Spinal cord (tissue), 10 donors: ENCODE results near the gene S100G. TPM values are rescaled to one million over a fixed set of nuclear protein-coding genes. Genes with fewer than 3 reads are reported as not detected.

Source experiments
- DNase-seq, 6 donors: peaks; one replicate each; pipeline versions ENCODE4 v3.0.0 to v3.0.0-alpha.2; 2013 to 2015; ENCODE audit warnings: low spot score in 6 of 6, low read depth in 4 of 6
- H3K27ac ChIP-seq: one replicate; pipeline ENCODE4 v1.5.1; 2013; ENCODE audit warnings: low read depth, low read length, control low read depth
- H3K27me3 ChIP-seq: one replicate; pipeline ENCODE4 v1.6.1; 2013; ENCODE audit warnings: low read length; ENCODE audit not compliant: control insufficient read depth, insufficient read depth
- H3K36me3 ChIP-seq: one replicate; pipeline ENCODE4 v1.6.1; 2013; ENCODE audit warnings: low read length; ENCODE audit not compliant: control insufficient read depth, insufficient read depth
- H3K4me1 ChIP-seq: one replicate; pipeline ENCODE4 v1.6.1; 2013; ENCODE audit warnings: low read length; ENCODE audit not compliant: control insufficient read depth, insufficient read depth
- H3K4me3 ChIP-seq: one replicate; pipeline ENCODE4 v1.5.1; 2013; ENCODE audit warnings: low read depth, low read length, control low read depth
- H3K9me3 ChIP-seq: one replicate; pipeline ENCODE4 v1.6.1; 2013; ENCODE audit warnings: low read length; ENCODE audit not compliant: control insufficient read depth, insufficient read depth
- WGBS: methylation state at CpG from one replicate; pipeline ENCODE4 v1.1.5; 2013; ENCODE audit warnings: missing lambda C conversion rate; ENCODE audit not compliant: insufficient coverage; 5-methylcytosine and 5-hydroxymethylcytosine counted together
- polyA plus RNA-seq, 2 donors: library from polyadenylated mRNA; unstranded; fragments of 120-200 nt; gene quantifications; one replicate each; pipeline ENCODE4 v1.2.1, GENCODE V29; 2013; ENCODE audit not compliant: insufficient read length in 2 of 2
- total RNA-seq, 2 donors: library from RNA; depleted of rRNA in 1 of 2; stranded (reverse); fragments of 120-200 nt in 1 of 2; fragments of >200 nt in 1 of 2; gene quantifications; one replicate each; pipeline versions ENCODE4 v1.2.3 to v1.2.4, GENCODE V29; 2013 to 2014
- donor health status: healthy.

Gene S100G
- total and polyA plus RNA-seq, 4 donors: 0.36 TPM; not detected in 3

DNA sequence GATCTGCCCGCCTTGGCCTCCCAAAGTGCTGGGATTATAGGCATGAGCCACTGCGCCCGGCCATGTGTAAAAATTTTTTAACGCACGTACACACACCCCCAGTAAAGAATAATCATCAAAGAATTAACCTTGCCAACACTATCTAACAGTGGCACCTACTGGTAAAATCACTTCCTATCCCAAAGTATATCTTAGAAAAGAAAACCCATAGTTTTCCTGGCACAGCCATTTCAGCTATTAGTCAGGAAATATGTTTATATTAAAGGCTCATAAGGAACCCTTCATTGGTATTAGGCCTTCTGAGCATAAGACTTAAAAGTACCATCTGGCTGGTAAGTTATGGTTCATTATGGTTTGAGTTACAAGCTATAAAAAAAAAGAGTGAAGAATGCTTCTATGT is 14.1 kb downstream of the S100G start:
- Histone ChIP-seq H3K9me3 (no peaks in the 10 kb centered on the region), H3K27me3 (peaks cover 38% of the 10 kb centered on the region), H3K36me3 (peaks cover 5% of the 10 kb centered on the region), H3K4me1 (no peaks in the 10 kb centered on the region), H3K27ac (no peak overlapping the region), H3K4me3 (no peak overlapping the region)
- WGBS: 92% methylated on average over 3 of the region's 5 CpGs
- peak in 1 of 6 donors; percentile 44 for DNase-seq

DNA sequence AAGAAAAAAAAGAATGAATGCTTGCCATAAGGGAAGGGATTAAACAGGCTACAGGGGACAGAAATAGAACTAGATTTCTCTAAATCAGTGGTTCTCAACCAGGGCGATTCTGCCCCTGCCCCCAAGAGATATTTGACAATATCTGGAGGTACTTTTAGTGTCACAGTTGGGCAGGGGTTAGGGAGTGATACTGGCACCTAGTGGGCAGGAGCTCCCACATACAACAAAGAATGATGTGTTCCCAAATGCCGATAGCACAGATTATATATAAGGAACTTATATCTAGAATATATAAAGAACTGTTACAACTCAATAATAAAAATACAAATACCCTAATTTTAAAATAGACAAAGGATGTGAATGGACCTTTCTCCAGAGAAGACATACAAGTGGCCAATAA is 14.7 kb downstream of the S100G start:
- H3K9me3 ChIP-seq: no peaks in the 10 kb centered on the region
- no peak overlapping the region for H3K4me3 ChIP-seq
- peaks cover 5% of the 10 kb centered on the region for H3K36me3 ChIP-seq
- no peaks in the 10 kb centered on the region for H3K4me1 ChIP-seq
- no CpG with 5 or more reads among the region's 2 CpGs for WGBS
- H3K27ac ChIP-seq: no peak overlapping the region
- H3K27me3 ChIP-seq: peaks cover 39% of the 10 kb centered on the region
- DNase-seq: peak in 1 of 6 donors; percentile 8

DNA sequence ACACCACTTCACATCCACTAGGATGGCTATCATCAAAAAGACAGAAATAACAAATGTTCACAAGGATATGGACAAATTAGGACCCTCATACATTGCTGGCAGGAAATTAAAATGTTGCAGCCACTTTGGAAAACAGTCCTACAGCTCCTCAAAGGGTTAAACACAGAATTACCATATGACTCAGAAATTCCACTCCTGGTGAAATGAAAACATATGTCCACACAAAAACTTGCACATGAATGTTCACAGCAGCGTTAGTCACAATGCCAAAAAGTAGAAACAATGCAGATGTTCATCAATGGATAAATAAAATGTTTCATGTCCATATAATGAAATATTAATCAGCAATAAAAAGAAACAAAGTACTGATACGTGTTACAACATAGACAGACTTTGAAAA is 15.1 kb downstream of the S100G start:
- no peak for DNase-seq
- WGBS: no CpG with 5 or more reads among the region's 2 CpGs
- Histone ChIP-seq H3K27me3 (peaks cover 40% of the 10 kb centered on the region), H3K27ac (no peak overlapping the region), H3K36me3 (peaks cover 5% of the 10 kb centered on the region), H3K9me3 (no peaks in the 10 kb centered on the region), H3K4me3 (no peak overlapping the region), H3K4me1 (no peaks in the 10 kb centered on the region)

DNA sequence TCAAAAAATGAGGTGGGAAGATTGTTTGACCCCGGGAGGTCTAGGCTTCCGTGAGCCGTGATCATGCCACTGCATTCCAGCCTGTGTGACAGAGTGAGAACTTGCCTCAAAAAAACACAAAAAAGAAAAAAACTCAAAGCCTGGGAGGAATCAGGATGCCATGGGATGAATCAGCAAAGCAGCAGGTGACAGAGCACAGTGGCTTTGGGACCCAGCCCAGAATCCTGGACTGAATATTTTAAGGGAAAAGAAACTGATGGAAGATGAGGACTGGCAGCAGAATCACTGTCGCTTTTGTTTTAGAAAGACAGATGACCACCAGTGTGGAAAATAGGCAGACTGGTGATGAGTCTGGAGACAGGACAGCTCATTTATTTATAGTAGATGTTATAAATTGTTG is 16.6 kb downstream of the S100G start:
- Histone ChIP-seq H3K4me1 (no peaks in the 10 kb centered on the region), H3K4me3 (no peak overlapping the region), H3K36me3 (peaks cover 5% of the 10 kb centered on the region), H3K27me3 (peaks cover 43% of the 10 kb centered on the region), H3K9me3 (no peaks in the 10 kb centered on the region), H3K27ac (no peak overlapping the region)
- DNase-seq: peak in 5 of 6 donors; percentile 8 to 61 (median 14)
- WGBS: 83% methylated on average over 1 of the region's 4 CpGs

DNA sequence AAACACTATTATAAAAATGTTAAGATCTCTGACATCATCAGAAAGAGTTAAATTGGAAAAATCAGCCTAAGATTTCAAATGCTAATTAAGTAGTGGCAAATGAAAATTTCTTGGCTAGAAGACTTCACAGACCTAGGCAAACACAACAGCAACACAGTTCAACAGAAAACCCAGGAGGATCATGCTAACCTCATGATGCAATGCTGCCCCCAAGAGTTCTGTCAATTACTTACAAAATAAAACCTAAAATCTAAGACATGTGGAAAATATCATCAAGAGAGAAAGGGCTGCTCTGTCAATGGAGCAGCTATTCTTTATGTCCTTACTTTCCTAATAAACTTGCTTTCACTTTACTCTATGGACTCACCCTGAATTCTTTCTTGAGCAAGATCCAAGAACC is 21.0 kb downstream of the S100G start:
- Histone ChIP-seq H3K27me3 (peaks cover 37% of the 10 kb centered on the region), H3K4me3 (no peak overlapping the region), H3K36me3 (peaks cover 8% of the 10 kb centered on the region), H3K4me1 (no peaks in the 10 kb centered on the region), H3K9me3 (no peaks in the 10 kb centered on the region), H3K27ac (no peak overlapping the region)
- DNase-seq: peak in 5 of 6 donors; percentile 11 to 87 (median 31)

DNA sequence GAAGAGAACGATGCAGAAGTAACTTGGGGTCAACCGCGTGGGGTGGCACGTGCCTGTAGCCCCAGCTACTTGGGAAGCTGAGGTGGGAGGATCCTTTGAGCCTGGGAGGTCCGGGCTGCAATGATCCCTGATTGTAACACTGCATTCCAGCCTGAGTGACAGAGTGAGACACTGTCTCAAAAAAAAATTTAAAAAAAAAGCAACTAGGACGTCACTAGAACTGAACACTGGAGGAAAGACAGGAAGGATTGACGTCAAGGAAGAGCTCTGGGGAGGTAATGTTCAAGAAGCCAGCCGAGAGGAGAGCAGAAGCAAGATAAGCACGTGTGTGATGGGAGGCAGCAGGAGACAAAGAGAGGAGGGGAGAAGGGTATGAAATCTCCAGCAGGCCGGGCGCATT is 28.7 kb downstream of the S100G start:
- Histone ChIP-seq H3K4me1 (no peaks in the 10 kb centered on the region), H3K4me3 (no peak overlapping the region), H3K27ac (no peak overlapping the region), H3K9me3 (no peaks in the 10 kb centered on the region), H3K36me3 (peaks cover 7% of the 10 kb centered on the region), H3K27me3 (peaks cover 21% of the 10 kb centered on the region)
- 71% methylated on average over 11 of the region's 11 CpGs for WGBS
- DNase-seq: no peak

DNA sequence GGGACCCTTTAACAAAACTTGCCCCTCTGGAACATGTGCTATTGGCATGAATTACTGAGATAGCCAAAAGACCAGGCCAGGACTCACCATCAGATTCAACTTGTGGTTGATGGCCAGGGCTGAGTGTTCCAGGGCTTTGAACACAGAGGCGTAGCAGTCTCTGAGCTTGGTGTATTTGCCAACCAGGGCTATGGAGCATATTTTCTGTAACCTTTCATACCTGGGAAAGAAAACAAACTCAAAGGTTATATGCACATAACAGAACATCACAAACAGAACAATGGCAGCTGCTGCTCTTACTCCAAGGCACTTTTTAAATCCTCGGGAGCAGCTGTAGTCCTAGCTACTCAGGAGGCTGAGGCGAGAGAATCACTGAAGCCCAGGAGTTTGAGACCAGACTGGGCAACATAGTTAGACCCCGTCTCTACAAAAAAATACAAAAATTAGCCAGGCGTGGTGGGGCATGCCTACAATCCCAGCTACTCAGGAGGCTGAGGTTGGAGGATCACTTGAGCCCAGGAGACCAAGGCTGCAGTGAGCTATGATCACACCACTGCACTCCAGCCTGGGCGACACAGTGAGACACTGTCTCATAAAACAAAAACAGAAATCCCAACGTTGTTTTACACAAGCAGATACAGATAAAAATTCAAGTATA is 33.2 kb downstream of the S100G start:
- Histone ChIP-seq H3K27ac (no peak overlapping the region), H3K36me3 (peaks cover 18% of the 10 kb centered on the region), H3K27me3 (peaks cover 25% of the 10 kb centered on the region), H3K4me3 (no peak overlapping the region), H3K4me1 (no peaks in the 10 kb centered on the region), H3K9me3 (no peaks in the 10 kb centered on the region)
- no peak for DNase-seq
- 100% methylated on average over 4 of the region's 7 CpGs for whole genome bisulfite sequencing

DNA sequence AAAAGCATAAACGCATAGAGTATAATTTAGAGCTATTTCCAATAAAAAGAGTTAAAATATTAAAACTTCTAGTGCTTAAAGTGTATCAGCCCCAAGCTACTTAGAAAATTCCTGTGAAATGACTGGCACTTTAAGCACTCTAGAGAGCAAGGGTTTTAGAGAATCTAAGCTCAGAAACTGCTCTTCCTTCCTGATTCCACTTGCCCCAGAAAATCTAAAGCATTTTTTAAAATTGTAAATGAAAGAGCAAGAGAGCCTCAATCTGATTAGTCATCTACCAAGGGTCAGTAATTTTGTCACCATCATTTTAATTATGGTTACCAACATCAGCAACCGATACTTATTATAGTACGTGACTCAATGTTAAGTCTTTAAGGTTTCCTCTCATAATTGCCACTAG is 37.6 kb downstream of the S100G start:
- no CpG with 5 or more reads among the region's 3 CpGs for WGBS
- H3K4me3 ChIP-seq: no peak overlapping the region
- H3K36me3 ChIP-seq: peaks cover 15% of the 10 kb centered on the region
- no peaks in the 10 kb centered on the region for H3K4me1 ChIP-seq
- H3K27me3 ChIP-seq: peaks cover 19% of the 10 kb centered on the region
- H3K27ac ChIP-seq: no peak overlapping the region
- no peak for DNase-seq
- no peaks in the 10 kb centered on the region for H3K9me3 ChIP-seq

DNA sequence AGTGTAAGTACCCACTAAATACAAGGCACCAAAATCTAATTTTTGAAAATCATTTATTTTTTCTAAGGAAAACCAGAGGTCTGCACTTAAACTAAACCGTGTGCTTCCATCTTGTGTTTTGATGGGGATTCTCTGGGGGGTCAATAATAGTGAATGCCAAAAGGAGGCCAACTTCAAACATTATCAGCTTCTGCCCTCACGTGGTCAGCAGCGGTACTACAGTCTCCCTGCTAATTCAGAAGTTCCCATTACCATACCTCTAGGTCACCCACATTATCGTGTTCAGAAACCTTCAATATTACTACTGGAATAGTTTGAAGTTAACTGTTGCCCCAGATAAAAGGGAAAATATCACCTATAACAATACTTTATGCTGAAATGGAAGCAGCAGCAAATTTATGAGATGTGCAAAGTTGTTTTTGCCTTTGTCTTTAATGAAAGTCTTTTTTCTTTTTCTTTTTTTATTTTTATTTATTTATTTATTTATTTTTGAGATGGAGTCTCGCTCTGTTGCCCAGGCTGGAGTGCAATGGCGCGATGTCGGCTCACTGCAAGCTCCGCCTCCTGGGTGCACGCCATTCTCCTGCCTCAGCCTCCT is 45.2 kb downstream of the S100G start:
- no CpG with 5 or more reads among the region's 10 CpGs for WGBS
- peaks cover 16% of the 10 kb centered on the region for H3K27me3 ChIP-seq
- no peak overlapping the region for H3K4me3 ChIP-seq
- peaks cover 9% of the 10 kb centered on the region for H3K36me3 ChIP-seq
- no peaks in the 10 kb centered on the region for H3K4me1 ChIP-seq
- no peak overlapping the region for H3K27ac ChIP-seq
- peak in 4 of 6 donors; percentile 18 to 82 (median 58) for DNase-seq
- no peaks in the 10 kb centered on the region for H3K9me3 ChIP-seq

DNA sequence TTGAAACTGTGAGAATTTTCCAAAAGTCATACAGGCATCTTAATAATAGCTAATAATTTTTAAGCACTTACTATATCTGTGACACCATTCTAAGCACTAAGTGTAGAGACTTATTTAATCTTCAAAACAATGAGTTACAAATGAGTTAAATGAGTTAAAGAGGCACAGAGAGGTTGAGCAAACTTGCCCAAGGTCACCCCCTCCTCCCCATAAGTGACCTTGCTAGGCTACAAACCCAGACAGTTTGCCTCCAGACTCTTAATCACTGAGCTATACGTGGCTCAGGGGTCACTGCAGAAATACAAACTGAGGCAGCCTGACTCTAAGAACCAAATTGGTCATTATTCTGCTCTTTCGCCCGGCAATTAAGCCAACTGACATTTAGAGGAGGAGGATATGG is 47.0 kb downstream of the S100G start:
- Histone ChIP-seq H3K27ac (no peak overlapping the region), H3K4me1 (no peaks in the 10 kb centered on the region), H3K4me3 (no peak overlapping the region), H3K9me3 (no peaks in the 10 kb centered on the region), H3K27me3 (peaks cover 15% of the 10 kb centered on the region), H3K36me3 (peaks cover 10% of the 10 kb centered on the region)
- 90% methylated on average over 3 of the region's 3 CpGs for WGBS
- no peak for DNase-seq
